ENCODE data around the gene AFAP1L1.

The AFAP1L1 gene

GRCh38 chr5:149324641-149325040 lies 53.0 kb downstream of the AFAP1L1 start:
- DNase-seq (ENCODE audit: extremely low read depth, low read depth): no peak

GRCh38 chr5:149325166-149325735 lies 53.6 kb downstream of the AFAP1L1 start:
- DNase-seq (ENCODE audit: extremely low read depth, low read depth): no peak
- no peak for TF ChIP-seq CTCF (IDR thresholded peaks at IDR 0.05; ENCODE audit: low read depth, low read length)

More at GRCh38 chr5:149324641-149325040, 53.0 kb downstream of the AFAP1L1 start:
- no peak for TF ChIP-seq CTCF (IDR thresholded peaks at IDR 0.05; ENCODE audit: low read depth, low read length)

GRCh38 chr5:149325894-149326293 lies 54.2 kb downstream of the AFAP1L1 start:
- DNase-seq (ENCODE audit: extremely low read depth, low read depth): no peak
- no peak for TF ChIP-seq CTCF (IDR thresholded peaks at IDR 0.05; ENCODE audit: low read depth, low read length)

GRCh38 chr5:149326611-149327010 lies 55.0 kb downstream of the AFAP1L1 start:
- no peak for DNase-seq (ENCODE audit: extremely low read depth, low read depth)
- no peak for TF ChIP-seq CTCF (IDR thresholded peaks at IDR 0.05; ENCODE audit: low read depth, low read length)

GRCh38 chr5:149328177-149328576 lies 56.5 kb downstream of the AFAP1L1 start:
- no peak for TF ChIP-seq CTCF (IDR thresholded peaks at IDR 0.05; ENCODE audit: low read depth, low read length)
- no peak for DNase-seq (ENCODE audit: extremely low read depth, low read depth)

- no peak for DNase-seq (ENCODE audit: extremely low read depth, low read depth)
- no peak for TF ChIP-seq CTCF (IDR thresholded peaks at IDR 0.05; ENCODE audit: low read depth, low read length)
These were observed 62.2 kb downstream of the AFAP1L1 start for GRCh38 chr5:149333711-149334443.

- DNase-seq (ENCODE audit: extremely low read depth, low read depth): no peak
- no peak for TF ChIP-seq CTCF (IDR thresholded peaks at IDR 0.05; ENCODE audit: low read depth, low read length)
These were observed 66.1 kb downstream of the AFAP1L1 start for GRCh38 chr5:149337736-149338135.
